ENCODE measurements around the gene KCNH6. TPM values are rescaled to one million over a fixed set of nuclear protein-coding genes. Genes with fewer than 3 reads are reported as not detected.

Gene KCNH6
- total and polyA plus RNA-seq, 9 of the 15 experiments (the other 6 are each of a cell fraction or from before 2014, with no cell fraction given): not detected

GRCh38 chr17:63526861-63527260, 3.7 kb downstream of the KCNH6 start:
- BruUV-seq (replicated peaks): no TSS peak
- no peak overlapping the region for H3K4me2 ChIP-seq (ENCODE audit: insufficient read depth, low read length)
- FAIRE-seq (no peak), ATAC-seq (no peak), DNase-seq (ENCODE audit: extremely low read depth in 1 of 4, low spot score in 3 of 4) (no peak)
- no peaks in the 10 kb centered on the region for H3K9me3 ChIP-seq (replicated peaks; ENCODE audit: control insufficient read depth, insufficient read depth, low read depth, low read length)
- ChIA-PET POLR2A (interaction anchor here (0.6 to 1.2 kb wide), 2 partner anchors 8 to 36 kb away, joined by 3 to 4 read pairs; no protein-coding TSS in a partner anchor), CTCF (ENCODE audit: low intra/inter-chr PET ratio) (no interaction called here)
- TF ChIP-seq NFXL1 (CRISPR knock-in tag; IDR thresholded peaks at IDR 0.05) (no peak), PURB (CRISPR knock-in tag; IDR thresholded peaks at IDR 0.05; ENCODE audit: low read depth) (no peak), POLR3G (IDR thresholded peaks at IDR 0.05; ENCODE audit: extremely low read depth, insufficient read length, insufficient replicate concordance) (no peak), NR0B1 (IDR thresholded peaks at IDR 0.05; ENCODE audit: partially characterized antibody) (no peak), ZNF324 (CRISPR knock-in tag; IDR thresholded peaks at IDR 0.05) (no peak), NFATC3 (IDR thresholded peaks at IDR 0.05) (no peak), SREBF2 (CRISPR knock-in tag; IDR thresholded peaks at IDR 0.05) (no peak), GABPA (tag; conservative IDR thresholded peaks at IDR 0.05; ENCODE audit: low read depth) (no peak), CHD1 (IDR thresholded peaks at IDR 0.05; ENCODE audit: low read length) (no peak), HDAC8 (tag; IDR thresholded peaks at IDR 0.05) (no peak), ZNF586 (CRISPR knock-in tag; conservative IDR thresholded peaks at IDR 0.05) (no peak), PHF8 (IDR thresholded peaks at IDR 0.05; ENCODE audit: borderline replicate concordance, low read length) (no peak), ZBTB8A (IDR thresholded peaks at IDR 0.05; ENCODE audit: partially characterized antibody) (no peak)
- H3K36me3 ChIP-seq (ENCODE audit: control insufficient read depth, insufficient read depth, low read length): no peaks in the 10 kb centered on the region
- intact Hi-C loops (cut with micrococcal nuclease): no loop called here
- no peak overlapping the region for H2AFZ ChIP-seq (ENCODE audit: low read depth, low read length)
- H3K9me1 ChIP-seq (ENCODE audit: control insufficient read depth, insufficient read depth, low read length): peaks cover 5% of the 10 kb centered on the region
- H3K9ac ChIP-seq (ENCODE audit: insufficient read depth in 1 of 2, low read depth in 2 of 2, low read length in 2 of 2): no peak overlapping the region
- in situ Hi-C loops (cut with MboI): no loop called here
- H3K27me3 ChIP-seq (ENCODE audit: control insufficient read depth in 2 of 2, insufficient read depth in 2 of 2, low read length in 2 of 2): peaks cover 6 to 40% of the 10 kb centered on the region in 2 experiments; a peak in 4 of 5 replicates
- H3K79me2 ChIP-seq (ENCODE audit: control insufficient read depth, insufficient read depth, low read length): no peaks in the 10 kb centered on the region
- H4K20me1 ChIP-seq (replicated peaks; ENCODE audit: control insufficient read depth, insufficient read depth, low read length): peaks cover 23% of the 10 kb centered on the region
- WGBS (ENCODE audit: insufficient coverage, low coverage, missing lambda C conversion rate): 0% methylated on average over 5 of the region's 5 CpGs
- H3K27ac ChIP-seq (ENCODE audit: extremely low read depth, low read depth, low read length): no peak overlapping the region
- H3K4me3 ChIP-seq: no peak overlapping the region
- H3K4me1 ChIP-seq (replicated peaks in 1 of 2; ENCODE audit: control insufficient read depth in 2 of 2, insufficient read depth in 2 of 2, low read length in 2 of 2): peaks cover 0 to 22% of the 10 kb centered on the region in 2 experiments; a peak in 3 of 5 replicates
